Stimulated activated CD4-positive, alpha-beta T cell treated with anti-CD3 and anti-CD28 coated beads, Interleukin-2, amount 100 ng/mL, for 4 hours (primary cell): ENCODE data around the gene CD83.

ENCODE experiments used
- DNase-seq: peaks from one replicate; pipeline ENCODE4 v3.0.0-alpha.2; 2020; ENCODE audit warnings: low read depth

CD83 gene

DNA sequence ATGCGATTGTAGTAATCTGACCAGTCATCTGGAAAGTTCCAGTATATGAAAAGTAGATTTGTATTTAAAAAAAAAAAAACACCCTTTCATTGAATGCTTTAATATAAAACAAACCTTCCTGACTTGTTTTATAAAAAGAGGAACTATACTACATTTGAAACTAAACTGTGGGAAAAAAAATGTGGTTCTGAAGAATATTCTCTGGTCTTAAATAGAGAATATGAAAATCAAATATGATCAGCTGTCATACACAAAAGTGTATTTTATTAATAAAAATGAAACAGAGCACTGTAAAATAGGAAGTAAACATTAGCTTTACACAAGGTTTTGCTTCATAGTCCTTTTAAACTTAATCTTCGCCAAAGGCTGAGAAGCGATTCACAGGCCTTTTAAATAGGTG is 25.3 kb upstream of the CD83 start:
- DNase-seq: no peak

DNA sequence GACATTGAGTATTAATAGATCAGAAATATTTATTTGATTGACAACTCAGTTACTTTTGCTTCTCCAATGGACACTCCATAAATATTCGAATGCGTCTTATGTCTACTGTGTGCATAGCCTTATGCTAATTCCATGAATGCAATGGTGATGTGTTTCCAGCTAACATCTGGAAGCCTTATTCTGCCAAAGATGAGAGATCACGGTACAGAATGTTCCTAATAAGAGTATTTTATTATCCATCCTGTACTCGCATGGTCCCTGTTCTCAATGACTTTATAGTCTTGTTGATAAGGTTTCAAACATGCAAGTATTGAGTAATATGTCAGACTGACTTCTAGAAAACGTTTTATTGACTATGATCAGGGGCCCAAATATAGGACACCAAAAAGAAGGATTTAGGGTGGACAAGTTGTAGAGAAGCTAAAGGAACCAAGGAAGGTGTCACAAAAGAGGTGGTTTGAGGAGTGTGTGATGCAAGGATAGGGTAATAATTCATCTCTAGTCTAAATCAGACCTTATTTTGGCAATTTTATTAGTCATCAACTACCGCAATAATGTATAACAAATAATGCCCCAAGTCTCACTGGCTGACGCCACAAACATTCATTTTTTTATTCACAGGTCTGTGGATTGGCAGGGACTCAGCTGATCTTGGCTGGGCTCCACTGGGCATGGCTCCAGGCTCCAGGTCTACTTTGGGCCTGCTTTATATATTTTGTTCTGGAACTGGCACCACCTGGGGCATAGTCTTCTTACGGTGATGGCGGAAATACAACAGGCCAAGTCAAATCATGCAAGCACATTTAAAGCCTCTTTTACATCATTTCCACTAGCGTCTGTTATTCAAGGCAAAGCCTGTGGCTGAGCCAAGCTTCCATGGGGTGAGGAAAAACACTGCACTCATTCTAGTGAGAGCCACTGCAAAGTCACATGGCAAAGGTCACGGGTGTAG is 24.5 kb upstream of the CD83 start:
- DNase-seq: no peak

DNA sequence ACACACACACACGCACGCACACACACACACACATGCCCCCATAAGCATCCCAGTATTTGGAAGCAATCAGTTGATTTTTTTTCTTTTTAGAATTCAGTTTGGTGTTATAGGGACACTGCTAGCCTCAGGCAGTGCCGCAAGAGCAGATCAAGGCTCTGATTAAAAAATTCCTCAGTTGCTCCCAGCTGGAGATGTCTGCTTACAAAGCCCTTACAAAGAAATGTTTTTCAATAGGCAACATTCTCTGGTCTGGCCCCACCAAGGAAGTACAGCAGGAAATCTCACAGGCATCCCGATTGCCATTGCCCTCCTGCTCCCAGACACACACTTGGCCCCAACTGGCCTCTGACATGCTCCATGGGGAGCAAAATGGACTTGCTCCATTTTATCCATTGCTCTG is 22.9 kb upstream of the CD83 start:
- DNase-seq: no peak

DNA sequence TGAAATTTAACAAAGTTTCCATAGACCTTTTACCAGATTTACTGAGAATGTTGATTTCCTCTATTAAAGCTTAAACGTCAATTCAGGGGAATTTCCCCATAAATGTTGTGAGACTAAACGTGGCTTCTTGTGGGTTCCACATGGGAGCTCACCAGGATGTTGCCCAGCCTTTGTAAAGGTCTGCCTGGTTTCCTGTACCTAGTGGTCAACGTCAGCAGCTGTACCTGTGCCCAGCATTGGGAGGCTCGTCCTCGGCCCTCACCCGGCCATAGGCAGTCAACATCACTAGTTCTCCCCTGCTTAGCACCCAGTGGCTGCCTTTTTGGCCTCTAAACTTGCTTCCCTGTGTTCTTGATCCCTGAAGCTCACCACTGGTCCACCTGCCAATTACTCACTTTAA is 22.1 kb upstream of the CD83 start:
- DNase-seq: no peak

DNA sequence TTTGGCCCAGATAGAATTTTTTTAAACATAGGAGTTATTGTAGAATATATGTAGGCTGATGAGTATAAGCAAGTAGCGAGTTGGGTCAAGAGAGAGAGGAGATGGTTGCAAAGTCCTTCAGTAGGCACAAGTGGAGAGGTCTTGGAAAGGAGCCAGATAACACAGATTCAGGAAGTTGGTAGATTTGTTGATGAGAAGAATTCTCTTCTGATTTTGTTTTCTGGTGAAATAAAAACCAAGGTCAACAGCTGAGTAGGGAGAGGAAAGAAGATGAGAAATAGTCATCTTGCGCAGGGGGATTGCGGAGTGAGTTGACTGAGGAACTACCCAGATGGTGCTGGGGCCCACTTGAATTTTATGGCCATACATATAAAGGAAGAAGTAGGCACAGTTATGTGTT is 17.4 kb upstream of the CD83 start:
- no peak for DNase-seq

DNA sequence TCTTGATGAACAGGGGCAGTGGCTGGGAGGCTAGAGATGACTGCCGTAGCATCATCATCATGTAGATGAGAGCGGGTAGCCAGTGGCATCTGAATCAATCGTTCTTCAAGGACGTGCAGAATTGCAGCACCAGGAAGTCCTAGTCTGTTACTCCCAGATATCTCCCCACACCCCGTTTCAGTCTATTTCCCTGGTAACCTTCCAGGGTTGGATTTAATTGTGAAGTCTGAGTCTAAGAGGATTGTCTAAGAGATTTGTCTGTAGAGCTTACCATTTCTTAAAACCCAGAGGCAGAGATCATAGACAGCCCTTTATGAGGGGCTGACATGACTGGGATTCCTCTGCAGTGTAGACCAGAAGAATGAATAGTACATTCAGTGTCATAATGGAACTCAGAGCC is 16.6 kb upstream of the CD83 start:
- no peak for DNase-seq

DNA sequence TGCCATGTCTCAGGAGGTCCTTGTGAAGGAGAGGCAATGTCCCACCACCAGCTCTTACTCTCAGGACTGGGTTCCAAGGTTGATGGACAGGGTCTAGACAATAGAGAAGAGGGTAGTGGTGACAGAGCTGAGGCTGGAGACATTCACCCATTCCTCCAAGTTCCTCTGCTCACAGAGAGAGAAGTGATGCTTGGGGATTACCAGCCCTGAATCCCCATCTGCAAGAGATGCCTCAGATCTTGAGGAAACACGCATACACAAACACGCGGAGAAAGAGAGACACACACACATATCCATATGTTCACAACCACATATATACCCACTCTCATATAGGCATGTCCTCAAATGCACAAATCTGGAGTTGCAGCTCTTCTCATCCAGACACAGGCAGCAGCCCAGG is 15.2 kb upstream of the CD83 start:
- no peak for DNase-seq

DNA sequence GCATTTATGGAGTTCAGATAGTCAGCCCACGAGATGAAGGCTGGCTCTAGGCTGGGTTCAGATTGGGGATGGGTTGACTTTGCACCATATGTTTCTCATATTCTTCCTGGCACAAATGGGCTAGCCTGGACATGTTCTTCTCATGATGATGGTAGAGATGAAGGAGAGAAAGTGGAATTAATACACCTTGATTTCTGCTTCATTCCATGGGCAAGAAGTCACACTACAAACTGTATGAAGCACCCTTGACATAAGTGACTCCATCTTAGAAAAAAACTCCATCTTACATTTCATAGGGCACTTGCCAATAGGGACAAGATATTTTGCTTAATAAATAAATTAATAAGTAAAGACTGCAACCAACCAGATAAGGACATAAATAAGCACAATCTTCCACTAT is 12.0 kb upstream of the CD83 start:
- DNase-seq: no peak

DNA sequence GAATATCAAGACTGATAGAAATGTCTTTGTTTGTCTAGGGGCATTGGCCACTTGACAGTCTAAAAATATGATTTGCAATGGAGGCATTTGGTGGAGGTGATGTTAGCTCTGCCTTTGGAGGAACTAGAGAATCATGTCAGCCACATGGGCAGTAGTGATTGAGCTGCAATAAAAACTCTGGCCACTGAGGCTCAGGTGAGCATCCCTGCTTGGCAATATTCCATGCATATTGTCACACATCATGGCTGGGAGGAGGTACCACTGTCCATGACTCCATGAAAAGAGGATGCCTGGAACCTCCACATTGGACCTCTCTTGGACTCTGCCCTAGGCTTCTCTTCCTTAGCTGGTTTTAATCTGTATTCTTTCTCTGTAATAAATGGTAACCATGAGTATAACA is 10.6 kb upstream of the CD83 start:
- DNase-seq: no peak

DNA sequence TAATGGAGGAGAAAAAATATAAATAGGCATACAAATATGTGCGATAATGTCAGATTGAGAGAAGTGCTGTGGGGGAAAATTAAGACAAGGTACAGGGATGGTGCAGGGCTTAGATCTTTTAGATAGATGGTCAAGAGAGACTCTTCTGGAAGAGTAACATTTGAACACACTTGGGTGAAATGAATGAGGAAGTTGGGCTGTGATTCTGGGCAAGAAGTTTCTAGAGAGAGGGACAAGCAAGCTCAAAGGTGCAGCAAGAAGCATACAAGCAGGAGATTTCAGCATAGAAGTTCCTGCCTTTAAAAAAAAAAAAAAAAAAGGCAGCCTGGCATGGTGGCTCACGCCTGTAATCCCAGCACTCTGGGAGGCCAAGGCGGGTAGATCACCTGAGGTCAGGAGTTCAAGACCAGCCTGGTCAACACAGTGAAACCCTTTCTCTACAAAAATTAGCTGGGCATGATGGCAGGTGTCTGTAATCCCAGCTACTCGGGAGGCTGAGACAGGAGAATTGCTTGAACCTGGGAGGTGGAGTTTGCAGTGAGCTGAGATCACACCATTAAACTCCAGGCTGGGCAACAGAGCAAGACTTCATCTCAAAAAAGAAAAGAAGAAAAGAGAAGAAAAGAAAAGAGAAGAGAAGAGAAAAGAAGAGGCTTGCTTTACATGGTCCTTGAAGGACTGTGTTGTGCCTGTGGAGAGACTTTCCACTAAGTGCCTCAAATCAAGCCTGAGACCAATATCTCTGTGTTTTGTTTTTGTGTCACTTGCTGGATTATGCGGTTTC is 9.7 kb upstream of the CD83 start:
- DNase-seq: no peak

DNA sequence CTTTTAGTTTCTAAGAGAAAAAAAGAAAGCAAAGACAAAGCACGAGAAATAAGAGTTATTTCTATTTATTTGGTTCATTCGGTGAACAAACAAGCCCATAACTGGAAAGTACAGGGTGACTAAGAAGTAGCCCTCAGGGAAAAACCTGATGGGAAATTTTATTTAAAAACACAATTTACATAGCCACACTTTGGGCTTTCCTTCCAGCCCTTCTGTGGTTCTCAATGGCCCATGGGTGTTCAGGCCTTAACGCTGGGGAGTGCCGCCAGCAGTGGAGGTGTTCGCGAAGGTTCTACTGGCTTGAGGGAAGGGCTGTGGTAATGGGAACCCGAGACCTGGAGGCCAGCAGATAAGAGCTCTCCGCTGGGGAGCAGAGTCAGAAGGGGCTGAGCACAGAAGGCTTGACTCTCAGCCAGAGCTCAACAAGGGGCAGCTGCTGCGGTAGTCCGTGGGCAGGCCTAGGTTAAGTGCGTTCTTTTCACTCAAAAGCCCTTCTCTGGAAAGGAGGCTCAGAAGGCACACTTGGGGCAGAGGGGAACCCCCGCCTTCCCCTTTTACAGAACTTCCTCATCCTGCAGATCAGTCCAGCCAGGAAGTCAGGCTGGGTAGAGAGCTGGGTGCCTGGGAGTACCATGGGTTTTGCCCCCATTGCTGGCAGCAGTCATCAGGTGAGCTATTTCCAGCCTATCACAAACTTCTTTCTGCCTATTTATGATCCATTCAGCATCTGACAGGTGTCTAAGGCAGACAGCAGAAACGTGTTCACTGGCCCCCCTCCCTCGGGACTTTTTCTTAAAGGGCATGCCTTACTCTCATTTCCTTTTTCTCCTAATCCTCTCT is 8.8 kb upstream of the CD83 start:
- DNase-seq: no peak

DNA sequence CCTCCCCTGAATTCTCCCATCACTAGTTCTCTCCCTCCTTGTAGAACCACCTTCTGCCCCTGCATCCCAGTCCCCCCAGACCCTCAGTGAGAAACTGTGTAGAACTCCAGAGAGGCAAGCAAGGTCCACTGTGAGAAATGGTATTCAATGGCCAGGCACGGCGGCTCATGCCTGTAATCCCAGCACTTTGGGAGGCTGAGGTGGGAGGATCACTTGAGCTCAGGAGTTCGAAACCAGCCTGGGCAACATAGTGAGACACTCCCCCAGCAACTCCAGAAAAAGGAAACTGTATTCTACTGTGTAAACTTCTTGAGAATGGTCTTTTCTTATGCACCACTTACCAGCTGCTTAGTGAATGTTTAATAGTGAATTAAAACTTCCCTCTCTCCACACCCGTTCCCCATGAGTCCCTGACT is 8.2 kb upstream of the CD83 start:
- no peak for DNase-seq

DNA sequence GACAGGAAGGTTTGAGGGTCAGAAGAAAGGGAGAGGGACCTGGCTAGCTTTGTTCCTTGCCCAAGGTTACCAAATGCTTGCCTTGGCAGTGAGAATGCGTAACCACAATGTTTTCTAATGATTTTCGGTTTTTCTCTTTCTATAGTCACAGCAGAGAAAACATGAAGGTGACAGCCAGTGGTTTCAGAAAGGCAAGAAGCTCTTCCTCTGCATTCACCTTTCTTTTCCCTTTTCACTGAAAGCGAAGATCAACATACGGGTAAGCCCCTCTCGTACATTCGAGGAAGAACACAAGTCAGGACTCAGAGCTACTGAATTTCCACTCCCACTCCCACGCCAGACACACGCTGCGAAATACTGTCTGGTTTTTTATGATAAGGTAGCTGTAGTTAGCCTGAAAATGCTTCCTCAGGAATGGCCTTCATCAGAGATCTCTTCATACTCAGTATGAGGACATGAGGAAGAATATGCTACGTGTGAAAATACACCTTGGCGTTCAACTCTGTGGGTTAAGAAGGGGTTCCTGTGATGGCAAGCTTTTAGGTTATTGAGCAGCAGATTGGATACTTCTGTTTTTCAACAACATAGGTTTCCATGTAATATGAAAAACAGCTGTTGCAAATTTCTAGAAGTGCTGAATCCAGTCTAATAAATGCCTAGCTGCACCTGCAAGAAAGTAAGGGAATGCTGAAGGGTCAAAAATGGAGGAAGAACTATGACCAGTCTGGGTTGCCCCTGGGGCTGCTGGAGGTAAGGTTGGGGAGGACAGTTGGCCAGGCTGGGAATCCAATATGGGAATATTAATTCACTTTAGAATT is 7.4 kb upstream of the CD83 start:
- no peak for DNase-seq

DNA sequence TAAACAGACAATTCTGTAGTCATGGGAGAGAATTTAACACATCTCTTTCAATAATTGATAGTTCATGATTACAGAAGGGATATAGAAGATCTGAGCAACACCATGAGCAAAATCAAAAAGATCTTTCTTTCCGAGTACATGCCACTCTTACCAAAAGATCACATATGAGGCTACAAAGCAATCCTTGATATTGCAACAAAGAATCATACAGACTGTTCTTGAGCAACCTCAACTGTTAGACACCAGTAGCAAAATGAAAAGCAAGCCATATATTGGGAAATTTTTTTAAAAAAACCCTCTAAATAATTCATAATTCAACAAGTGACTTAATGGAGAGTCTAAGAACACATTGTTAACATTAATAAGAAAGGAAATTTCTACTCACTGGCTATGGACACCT is 3.6 kb upstream of the CD83 start:
- DNase-seq: no peak

DNA sequence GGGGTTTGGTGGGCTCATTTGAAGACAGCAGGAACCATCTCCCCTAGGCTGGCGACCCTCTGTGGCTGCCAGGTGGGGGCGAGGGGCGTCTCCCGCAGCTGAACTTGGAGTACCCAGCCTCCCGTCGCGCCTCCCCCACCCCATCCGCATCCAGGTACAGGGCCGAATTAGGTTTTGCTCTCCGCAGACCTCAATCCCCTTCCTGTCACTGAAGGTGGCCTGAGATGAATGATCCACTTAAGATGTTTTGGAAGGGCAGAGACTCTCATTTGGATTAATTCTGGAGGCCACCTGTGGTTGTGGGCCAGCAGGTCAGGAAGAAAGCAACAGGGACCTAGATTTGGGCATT is 493 bp downstream of the CD83 start:
- DNase-seq: no peak

DNA sequence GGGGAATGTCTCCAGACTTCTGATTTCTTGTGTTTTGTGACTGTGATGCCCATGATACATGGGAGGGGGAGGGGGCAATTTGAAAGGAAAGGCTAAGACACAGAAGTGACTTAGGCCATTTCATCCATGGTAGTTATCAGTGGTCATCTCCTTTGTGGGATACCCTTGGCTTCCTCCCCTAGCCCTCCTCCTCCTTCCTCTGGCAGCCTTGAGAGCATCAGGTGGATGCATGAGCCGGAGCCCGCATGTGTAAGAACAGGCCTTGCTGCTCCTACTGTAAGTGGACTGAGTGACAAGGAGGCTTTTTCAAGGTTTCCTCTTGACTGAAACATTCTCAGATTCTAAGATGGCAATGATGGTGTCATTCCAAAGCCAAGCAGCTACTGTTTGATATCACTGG is 874 bp downstream of the CD83 start:
- no peak for DNase-seq

DNA sequence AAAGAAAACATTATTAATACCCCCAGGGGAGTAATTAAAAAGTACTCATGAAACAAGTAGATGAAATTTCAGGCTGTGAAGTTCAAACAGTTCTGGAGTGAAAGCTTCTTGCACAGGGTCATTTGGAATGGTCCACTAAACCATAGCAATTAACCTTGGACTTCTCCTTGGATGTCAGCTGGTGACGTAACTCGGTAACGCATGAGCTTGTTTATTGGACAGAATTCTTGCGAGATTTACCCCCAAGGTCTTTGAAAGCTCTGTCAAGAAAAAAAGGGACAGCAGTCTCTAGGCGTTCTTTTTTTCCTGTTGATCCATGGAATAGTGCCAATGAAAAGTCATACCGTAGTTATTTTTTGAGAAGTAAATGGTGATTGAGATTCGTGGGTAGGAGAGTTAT is 2.2 kb downstream of the CD83 start:
- DNase-seq: no peak

DNA sequence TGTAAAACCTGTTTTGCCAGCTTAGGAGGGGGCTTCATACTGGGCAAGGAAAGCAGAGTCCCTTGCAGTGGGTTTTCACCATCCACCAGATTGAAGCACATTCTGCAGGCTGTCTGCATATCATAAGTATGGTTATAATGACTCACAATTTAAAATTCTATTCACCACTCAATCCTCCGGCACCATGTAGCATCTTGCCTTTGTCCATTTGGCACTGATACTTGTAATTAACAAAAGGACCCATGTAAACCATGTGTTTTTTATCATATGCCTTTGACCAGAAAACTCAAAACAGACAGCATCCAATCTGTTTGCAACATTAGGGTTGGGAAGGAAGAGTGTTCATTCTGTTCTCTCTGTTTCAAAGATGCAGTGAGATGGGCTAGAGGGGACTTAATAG is 3.0 kb downstream of the CD83 start:
- no peak for DNase-seq

DNA sequence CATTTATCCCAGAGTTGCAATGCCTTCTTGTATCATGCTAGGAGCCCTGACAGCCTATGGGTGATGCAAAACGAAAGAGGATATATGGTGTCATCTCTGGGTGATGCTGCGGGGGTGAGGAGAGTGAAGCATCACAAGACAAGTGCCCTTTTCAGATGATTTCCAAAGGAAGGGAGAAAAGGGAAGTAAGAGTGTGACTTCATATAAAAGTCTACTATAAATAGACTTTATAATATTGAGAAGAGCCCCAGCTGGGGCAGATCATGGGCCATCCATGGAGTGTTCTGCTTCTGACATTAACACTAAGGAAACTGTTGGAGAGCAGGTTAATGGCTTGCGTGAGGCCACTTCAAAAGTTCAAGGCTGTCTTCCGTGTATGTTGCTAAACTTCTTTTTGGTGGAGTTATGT is 4.4 kb downstream of the CD83 start:
- DNase-seq: no peak

DNA sequence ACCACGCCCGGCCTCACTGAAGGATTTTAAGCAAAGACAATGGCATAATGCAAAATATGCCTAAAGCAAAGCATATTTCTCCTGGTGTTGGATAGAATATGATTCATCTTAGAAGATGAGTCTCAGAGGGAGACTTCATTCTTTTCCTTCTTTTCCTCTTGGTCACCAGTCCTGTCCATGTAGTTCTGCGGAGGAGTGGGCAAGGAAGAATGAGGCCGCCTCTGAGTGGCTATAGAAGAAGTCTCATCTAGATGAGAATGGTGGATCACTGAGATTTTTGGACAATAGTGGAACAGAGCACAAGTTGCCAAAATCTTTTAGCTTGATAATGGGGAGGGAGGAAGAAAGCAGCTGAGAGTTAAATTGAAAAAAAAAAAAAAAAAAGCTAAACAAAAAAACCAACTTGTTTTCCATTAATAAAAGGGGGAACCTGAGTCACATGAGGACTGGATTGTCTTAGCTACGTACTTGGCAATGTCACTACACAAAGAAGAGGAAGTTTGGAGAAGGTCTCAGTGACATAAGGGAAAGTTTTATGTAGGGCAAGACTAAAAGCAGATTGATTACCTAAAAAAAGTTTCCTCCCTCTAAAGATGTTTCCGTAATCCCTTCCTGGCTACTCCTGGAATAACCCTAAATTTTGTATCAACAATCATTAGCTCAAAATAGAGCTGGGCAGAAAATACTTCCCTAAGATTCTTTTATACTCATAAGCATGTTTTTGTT is 6.0 kb downstream of the CD83 start:
- no peak for DNase-seq

DNA sequence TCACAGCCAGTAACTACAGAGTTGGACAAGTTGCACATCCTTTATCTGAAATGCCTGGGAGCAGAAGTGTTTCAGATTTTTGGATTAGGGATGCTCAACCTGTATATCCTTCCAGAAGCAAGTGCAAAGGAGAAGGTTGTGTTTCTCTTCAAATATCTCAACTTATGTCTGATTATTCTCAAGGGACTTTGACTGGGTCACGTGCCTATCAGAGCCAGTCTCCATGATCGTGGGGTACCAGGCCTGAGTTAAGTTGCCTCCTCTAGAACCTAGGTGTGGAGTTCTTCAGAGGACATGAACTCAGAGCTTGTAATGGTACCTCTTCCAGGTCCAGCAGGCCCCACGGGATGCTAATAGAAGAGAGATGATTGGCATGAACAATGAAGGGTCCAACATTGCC is 7.8 kb downstream of the CD83 start:
- DNase-seq: no peak
